Panc1 (cell line): ENCODE data around the gene PSMD7. TPM values are rescaled to one million over a fixed set of nuclear protein-coding genes. Genes with fewer than 3 reads are reported as not detected.

Experiments
- ATAC-seq: fragments of 200-7000 bp; cut with Tn5 transposase; 2 replicates; pipeline ENCODE4 v1.9.1; 2020; ENCODE audit warnings: mild to moderate bottlenecking, moderate library complexity
- BruUV-seq: library from RNA; stranded (reverse); fragments of 400-500 nt; replicated peaks from 2 replicates; lab custom pipeline; 2021; lab: Mats Ljungman, UMichigan
- CTCF ChIA-PET: fragments of 300-600 bp; sonication (Branson Sonifier 250); formaldehyde crosslinking; loops from one replicate; lab custom pipeline; 2022; ENCODE audit warnings: antibody characterized with exemption; lab: Charles Lee
- POLR2A ChIA-PET: fragments of 300-600 bp; sonication (Branson Sonifier 250); formaldehyde crosslinking; loops from one replicate; lab custom pipeline; 2022; ENCODE audit warnings: antibody characterized with exemption; lab: Charles Lee
- DNase-seq: peaks from one replicate; pipeline ENCODE4 v3.0.0-alpha.2; 2010; ENCODE audit warnings: low read depth, low spot score
- H3K27ac ChIP-seq: 2 replicates; pipeline ENCODE4 v1.5.1; 2011; ENCODE audit warnings: mild to moderate bottlenecking, low read length, inconsistent platforms
- H3K27me3 ChIP-seq: fragments of 200-500 bp; sonication (Bioruptor generic); 2 replicates; pipeline ENCODE4 v1.6.0; 2014; ENCODE audit warnings: low read length, inconsistent platforms; ENCODE audit not compliant: control insufficient read depth, insufficient read depth
- H3K36me3 ChIP-seq: fragments of 200-500 bp; sonication (Bioruptor generic); 2 replicates; pipeline ENCODE4 v1.5.1; 2014; ENCODE audit warnings: inconsistent platforms, mild to moderate bottlenecking, low read length, moderate library complexity; ENCODE audit not compliant: control insufficient read depth, insufficient read depth
- H3K4me1 ChIP-seq: 2 replicates; pipeline ENCODE4 v1.5.1; 2011; ENCODE audit warnings: inconsistent platforms, mild to moderate bottlenecking, low read length, moderate library complexity; ENCODE audit not compliant: control insufficient read depth, insufficient read depth
- H3K4me3 ChIP-seq, 2 experiments: 2 replicates each; pipeline ENCODE4 v1.5.1; 2011 to 2012; ENCODE audit warnings: low read depth in 2 of 2, low read length in 2 of 2, mild to moderate bottlenecking in 2 of 2, inconsistent platforms in 1 of 2, moderate library complexity in 1 of 2
- H3K9me3 ChIP-seq: fragments of 200-500 bp; sonication (Bioruptor generic); 2 replicates; pipeline ENCODE4 v1.5.1; 2014; ENCODE audit warnings: low read depth, mild to moderate bottlenecking, inconsistent platforms, low read length, moderate library complexity; ENCODE audit not compliant: control insufficient read depth, insufficient read depth
- POLR2AphosphoS5 ChIP-seq: IDR thresholded peaks from 2 replicates; pipeline ENCODE4 v1.6.1; 2012; ENCODE audit warnings: mild to moderate bottlenecking, low read depth, low read length, moderate library complexity
- SIN3A ChIP-seq: IDR thresholded peaks from 2 replicates; pipeline ENCODE4 v1.6.1; 2012; ENCODE audit warnings: low read depth, mild to moderate bottlenecking, low read length, moderate library complexity, borderline replicate concordance; ENCODE audit not compliant: insufficient read depth
- TCF7L2 ChIP-seq: IDR thresholded peaks from 2 replicates; pipeline ENCODE4 v1.6.1; 2011; ENCODE audit warnings: mild to moderate bottlenecking, low read depth, low read length, inconsistent platforms
- in situ Hi-C: cut with HindIII; loops from 2 replicates; pipeline ENCODE4 v1.10.0; 2016; ENCODE audit warnings: low sequenced_read_pairs, low pct_unique_long_range_greater_than_20kb
- intact Hi-C: fragments of 100-400 bp; cut with micrococcal nuclease; formaldehyde crosslinking; loops from one replicate; pipeline ENCODE4 v1.10.0; 2022; ENCODE audit not compliant: unreplicated experiment
- total RNA-seq: library from RNA; stranded (reverse); gene quantifications from one replicate; pipeline ENCODE4 v1.2.1, GENCODE V29; 2021; ENCODE audit not compliant: unreplicated experiment
- TF ChIP-seq, protein P1 (sequence below), 2 experiments: IDR thresholded peaks; 2 replicates each; pipeline ENCODE4 v1.6.1; 2011 to 2012; ENCODE audit warnings: low read depth in 2 of 2, control low read depth in 1 of 2, low read length in 1 of 2, mild to moderate bottlenecking in 1 of 2, moderate library complexity in 1 of 2; ENCODE audit not compliant: insufficient read depth in 1 of 2
- TF ChIP-seq, protein P2 (sequence below): fragments of 450-650 bp; IDR thresholded peaks from 2 replicates; pipeline ENCODE4 v1.5.1; 2017; ENCODE audit warnings: mild to moderate bottlenecking

PSMD7 gene
- total RNA-seq, 1 experiment from 2014 or later = 83.9 TPM

DNA sequence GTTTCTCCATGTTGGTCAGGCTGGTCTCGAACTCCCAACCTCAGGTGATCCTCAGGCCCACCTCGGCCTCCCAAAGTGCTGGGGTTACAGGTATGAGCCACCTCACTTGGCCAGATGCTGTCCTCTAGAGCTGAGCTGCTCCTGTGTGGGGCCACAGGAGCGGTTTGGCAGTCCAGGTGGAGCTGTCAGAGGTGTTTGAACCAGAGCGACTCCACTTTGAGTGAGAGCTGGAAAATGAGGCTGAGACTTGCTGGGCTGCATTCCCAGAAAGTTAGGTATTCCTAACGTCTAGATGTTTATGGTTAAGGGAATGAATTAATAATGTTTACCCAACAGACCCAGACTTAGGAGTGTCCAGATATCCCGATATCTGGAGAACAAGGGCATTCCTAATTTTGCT is 16.8 kb upstream of the PSMD7 start:
- no peak for DNase-seq
- intact Hi-C loops (no loop called here), in situ Hi-C loops (no loop called here)
- H3K36me3 ChIP-seq = no peaks in the 10 kb centered on the region
- H3K4me1 ChIP-seq = no peaks in the 10 kb centered on the region
- BruUV-seq = no TSS peak
- CTCF ChIA-PET = no interaction called here
- H3K27ac ChIP-seq = no peak overlapping the region
- TF ChIP-seq, protein P1, sequence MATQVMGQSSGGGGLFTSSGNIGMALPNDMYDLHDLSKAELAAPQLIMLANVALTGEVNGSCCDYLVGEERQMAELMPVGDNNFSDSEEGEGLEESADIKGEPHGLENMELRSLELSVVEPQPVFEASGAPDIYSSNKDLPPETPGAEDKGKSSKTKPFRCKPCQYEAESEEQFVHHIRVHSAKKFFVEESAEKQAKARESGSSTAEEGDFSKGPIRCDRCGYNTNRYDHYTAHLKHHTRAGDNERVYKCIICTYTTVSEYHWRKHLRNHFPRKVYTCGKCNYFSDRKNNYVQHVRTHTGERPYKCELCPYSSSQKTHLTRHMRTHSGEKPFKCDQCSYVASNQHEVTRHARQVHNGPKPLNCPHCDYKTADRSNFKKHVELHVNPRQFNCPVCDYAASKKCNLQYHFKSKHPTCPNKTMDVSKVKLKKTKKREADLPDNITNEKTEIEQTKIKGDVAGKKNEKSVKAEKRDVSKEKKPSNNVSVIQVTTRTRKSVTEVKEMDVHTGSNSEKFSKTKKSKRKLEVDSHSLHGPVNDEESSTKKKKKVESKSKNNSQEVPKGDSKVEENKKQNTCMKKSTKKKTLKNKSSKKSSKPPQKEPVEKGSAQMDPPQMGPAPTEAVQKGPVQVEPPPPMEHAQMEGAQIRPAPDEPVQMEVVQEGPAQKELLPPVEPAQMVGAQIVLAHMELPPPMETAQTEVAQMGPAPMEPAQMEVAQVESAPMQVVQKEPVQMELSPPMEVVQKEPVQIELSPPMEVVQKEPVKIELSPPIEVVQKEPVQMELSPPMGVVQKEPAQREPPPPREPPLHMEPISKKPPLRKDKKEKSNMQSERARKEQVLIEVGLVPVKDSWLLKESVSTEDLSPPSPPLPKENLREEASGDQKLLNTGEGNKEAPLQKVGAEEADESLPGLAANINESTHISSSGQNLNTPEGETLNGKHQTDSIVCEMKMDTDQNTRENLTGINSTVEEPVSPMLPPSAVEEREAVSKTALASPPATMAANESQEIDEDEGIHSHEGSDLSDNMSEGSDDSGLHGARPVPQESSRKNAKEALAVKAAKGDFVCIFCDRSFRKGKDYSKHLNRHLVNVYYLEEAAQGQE (IDR thresholded peaks at IDR 0.05; ENCODE audit: insufficient read depth in 1 of 2, low read depth in 2 of 2, low read length in 1 of 2) = no peak
- TF ChIP-seq TCF7L2 (no peak), SIN3A (no peak), POLR2AphosphoS5 (no peak)
- TF ChIP-seq, protein P2, sequence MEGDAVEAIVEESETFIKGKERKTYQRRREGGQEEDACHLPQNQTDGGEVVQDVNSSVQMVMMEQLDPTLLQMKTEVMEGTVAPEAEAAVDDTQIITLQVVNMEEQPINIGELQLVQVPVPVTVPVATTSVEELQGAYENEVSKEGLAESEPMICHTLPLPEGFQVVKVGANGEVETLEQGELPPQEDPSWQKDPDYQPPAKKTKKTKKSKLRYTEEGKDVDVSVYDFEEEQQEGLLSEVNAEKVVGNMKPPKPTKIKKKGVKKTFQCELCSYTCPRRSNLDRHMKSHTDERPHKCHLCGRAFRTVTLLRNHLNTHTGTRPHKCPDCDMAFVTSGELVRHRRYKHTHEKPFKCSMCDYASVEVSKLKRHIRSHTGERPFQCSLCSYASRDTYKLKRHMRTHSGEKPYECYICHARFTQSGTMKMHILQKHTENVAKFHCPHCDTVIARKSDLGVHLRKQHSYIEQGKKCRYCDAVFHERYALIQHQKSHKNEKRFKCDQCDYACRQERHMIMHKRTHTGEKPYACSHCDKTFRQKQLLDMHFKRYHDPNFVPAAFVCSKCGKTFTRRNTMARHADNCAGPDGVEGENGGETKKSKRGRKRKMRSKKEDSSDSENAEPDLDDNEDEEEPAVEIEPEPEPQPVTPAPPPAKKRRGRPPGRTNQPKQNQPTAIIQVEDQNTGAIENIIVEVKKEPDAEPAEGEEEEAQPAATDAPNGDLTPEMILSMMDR = no peak
- no peak overlapping the region for H3K4me3 ChIP-seq
- ATAC-seq = no peak
- H3K27me3 ChIP-seq = peaks cover 1% of the 10 kb centered on the region
- POLR2A ChIA-PET = no interaction called here
- H3K9me3 ChIP-seq = no peaks in the 10 kb centered on the region

DNA sequence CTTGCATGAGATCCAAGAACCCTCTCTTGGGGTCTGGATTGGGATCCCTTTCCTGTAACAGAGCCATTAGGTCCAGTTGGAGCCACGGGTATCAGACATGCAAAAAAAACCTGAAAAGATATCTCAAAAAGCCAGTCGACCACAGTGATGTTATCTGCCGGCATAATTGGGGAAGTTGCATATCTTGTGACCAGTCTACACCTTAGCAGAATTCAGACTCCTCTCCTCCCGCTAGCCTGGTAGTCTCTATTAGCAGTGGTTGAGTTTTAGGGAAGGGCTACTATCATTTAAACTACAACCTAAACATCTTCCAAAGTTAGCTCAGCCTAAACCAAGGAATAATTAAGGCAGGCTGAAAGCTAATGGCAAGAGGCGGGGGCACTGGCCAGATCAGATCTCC is 16.2 kb upstream of the PSMD7 start:
- ChIA-PET CTCF (no interaction called here), POLR2A (no interaction called here)
- intact Hi-C loops = no loop called here
- ATAC-seq = no peak
- TF ChIP-seq, protein P1 (IDR thresholded peaks at IDR 0.05; ENCODE audit: insufficient read depth in 1 of 2, low read depth in 2 of 2, low read length in 1 of 2) = no peak
- in situ Hi-C loops = no loop called here
- H3K36me3 ChIP-seq = no peaks in the 10 kb centered on the region
- no peak overlapping the region for H3K4me3 ChIP-seq
- no peaks in the 10 kb centered on the region for H3K9me3 ChIP-seq
- no peak overlapping the region for H3K27ac ChIP-seq
- H3K4me1 ChIP-seq = no peaks in the 10 kb centered on the region
- H3K27me3 ChIP-seq = no peaks in the 10 kb centered on the region
- no peak for DNase-seq
- no TSS peak for BruUV-seq
